Mesendoderm (in vitro differentiated cells): ENCODE results near the gene SYP.

Experiments
- DNase-seq: peaks from one replicate; pipeline ENCODE4 v3.0.0; 2013
- H2AK5ac ChIP-seq: 2 replicates; pipeline ENCODE4 v1.6.1; 2013; ENCODE audit warnings: low read length, inconsistent platforms
- H2BK120ac ChIP-seq: 2 replicates; pipeline ENCODE4 v1.6.1; 2013; ENCODE audit warnings: low read depth, mild to moderate bottlenecking, low read length, moderate library complexity, mixed read lengths
- H2BK15ac ChIP-seq: replicated peaks from 2 replicates; pipeline ENCODE4 v1.6.1; 2013; ENCODE audit warnings: low read depth, mild to moderate bottlenecking, moderate library complexity
- H2BK5ac ChIP-seq: 2 replicates; pipeline ENCODE4 v1.6.1; 2013; ENCODE audit warnings: low read length, inconsistent platforms
- H3K18ac ChIP-seq: 2 replicates; pipeline ENCODE4 v1.6.1; 2013; ENCODE audit warnings: mild to moderate bottlenecking, low read length, mixed read lengths
- H3K23ac ChIP-seq: one replicate; pipeline ENCODE4 v1.6.1; 2013; ENCODE audit warnings: low read length
- H3K27ac ChIP-seq: 2 replicates; pipeline ENCODE4 v1.5.1; 2013; ENCODE audit warnings: low read depth, mild to moderate bottlenecking, inconsistent platforms, low read length, moderate library complexity
- H3K27me3 ChIP-seq: 2 replicates; pipeline ENCODE4 v1.6.1; 2013; ENCODE audit warnings: low read length, control low read depth, mild to moderate bottlenecking, inconsistent platforms; ENCODE audit not compliant: insufficient read depth, poor library complexity
- H3K36me3 ChIP-seq: 2 replicates; pipeline ENCODE4 v1.6.1; 2013; ENCODE audit warnings: low read length, inconsistent platforms; ENCODE audit not compliant: control insufficient read depth, insufficient read depth
- H3K4ac ChIP-seq: one replicate; pipeline ENCODE4 v1.6.1; 2013; ENCODE audit warnings: low read depth, mild to moderate bottlenecking, low read length, moderate library complexity
- H3K4me1 ChIP-seq: 2 replicates; pipeline ENCODE4 v1.6.1; 2013; ENCODE audit warnings: low read depth, low read length, inconsistent platforms; ENCODE audit not compliant: control insufficient read depth
- H3K4me2 ChIP-seq: 2 replicates; pipeline ENCODE4 v1.6.1; 2013; ENCODE audit warnings: low read length
- H3K4me3 ChIP-seq: 2 replicates; pipeline ENCODE4 v1.5.1; 2013; ENCODE audit warnings: mild to moderate bottlenecking, low read length
- H3K56ac ChIP-seq: one replicate; pipeline ENCODE4 v1.6.1; 2013; ENCODE audit warnings: low read length
- H3K79me1 ChIP-seq: 2 replicates; pipeline ENCODE4 v1.6.1; 2013; ENCODE audit warnings: low read length, inconsistent platforms
- H3K79me2 ChIP-seq: 2 replicates; pipeline ENCODE4 v1.6.1; 2013; ENCODE audit warnings: mild to moderate bottlenecking, low read length; ENCODE audit not compliant: control insufficient read depth, insufficient read depth
- H3K9ac ChIP-seq: 2 replicates; pipeline ENCODE4 v1.6.1; 2013; ENCODE audit warnings: low read length, inconsistent platforms
- H4K5ac ChIP-seq: one replicate; pipeline ENCODE4 v1.6.1; 2013; ENCODE audit warnings: low read length
- H4K8ac ChIP-seq: one replicate; pipeline ENCODE4 v1.6.1; 2013; ENCODE audit warnings: low read depth, mild to moderate bottlenecking, control low read depth, low read length, moderate library complexity
- WGBS: extraction: QIAGEN DNeasy Blood & Tissue Kit; methylation state at CpG from one replicate; pipeline ENCODE4 v1.1.7; 2013; ENCODE audit warnings: low lambda C conversion rate, missing lambda C conversion rate; ENCODE audit not compliant: insufficient coverage; ENCODE audit errors: extremely low coverage; 5-methylcytosine and 5-hydroxymethylcytosine counted together

The SYP gene

DNA sequence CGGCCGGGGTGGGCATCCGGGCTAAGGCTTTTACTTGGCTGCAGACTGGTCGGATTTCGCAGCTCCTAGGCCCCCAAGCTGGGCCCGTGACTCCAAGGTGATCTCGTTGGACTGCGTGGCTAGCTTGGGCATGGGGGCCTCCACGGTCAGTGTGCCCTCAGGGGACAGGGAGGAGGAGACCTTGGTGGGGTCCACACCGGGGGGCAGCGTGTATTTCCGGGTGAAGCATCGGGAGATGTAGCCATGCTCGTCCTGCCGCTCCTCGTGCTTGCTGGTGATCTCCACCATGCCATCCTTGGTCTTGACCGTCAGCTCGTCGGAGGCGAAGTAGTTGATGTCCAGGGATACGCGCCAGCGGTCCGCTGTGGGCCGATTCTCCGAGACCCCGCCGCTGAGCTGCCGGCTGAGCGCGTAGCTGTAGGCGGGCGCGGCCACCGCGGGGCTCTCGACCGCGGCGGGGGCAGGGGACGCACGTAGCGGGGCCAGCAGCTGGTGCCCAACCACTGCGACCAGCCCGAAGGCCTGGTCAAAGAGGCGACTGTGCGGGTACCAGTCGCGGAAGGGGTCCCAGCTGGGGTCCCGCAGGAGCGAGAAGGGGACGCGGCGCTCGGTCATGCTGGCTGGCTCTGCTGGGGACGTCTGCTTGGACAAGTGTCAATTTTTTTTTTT is 34.0 kb upstream of the SYP start:
- Histone ChIP-seq H3K27ac (no peak overlapping the region), H4K8ac (no peak overlapping the region), H3K4me2 (no peak overlapping the region), H3K79me2 (no peaks in the 10 kb centered on the region), H3K4ac (no peak overlapping the region), H2AK5ac (no peak overlapping the region), H4K5ac (no peak overlapping the region), H2BK120ac (no peak overlapping the region), H3K9ac (no peak overlapping the region), H3K18ac (no peak overlapping the region), H3K4me3 (no peak overlapping the region), H3K4me1 (no peaks in the 10 kb centered on the region), H3K27me3 (no peaks in the 10 kb centered on the region), H2BK15ac (no peak overlapping the region), H3K36me3 (no peaks in the 10 kb centered on the region), H3K79me1 (no peaks in the 10 kb centered on the region), H3K56ac (no peak overlapping the region), H3K23ac (no peak overlapping the region), H2BK5ac (no peak overlapping the region)
- DNase-seq: no peak
- no CpG with 5 or more reads among the region's 56 CpGs for WGBS

DNA sequence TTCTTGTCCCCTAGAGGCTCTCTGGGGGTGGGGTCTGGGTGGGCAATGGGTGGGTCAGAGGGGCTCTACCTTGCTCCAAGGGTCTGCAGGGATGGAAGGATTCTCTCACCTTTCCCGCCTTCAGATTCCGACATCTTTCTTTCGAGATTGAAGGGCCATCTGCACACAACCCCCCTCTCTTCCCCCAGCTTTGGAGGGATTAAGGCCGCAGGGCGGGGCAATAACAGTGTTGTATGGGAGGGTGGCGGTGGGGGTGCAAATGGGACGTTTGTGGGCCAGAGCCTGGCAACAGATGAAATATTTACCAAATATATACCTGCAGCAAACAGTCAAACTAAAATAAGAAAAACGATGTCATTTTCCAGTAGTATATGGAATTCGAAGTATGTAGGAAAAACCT is 33.2 kb upstream of the SYP start, which contains the start of gene CACNA1F:
TSS of gene CACNA1F (minus strand) at position 165 of the 400 bp plus-strand sequence. CDS start at position 134, 31 bp downstream.
- no CpG with 5 or more reads among the region's 9 CpGs for WGBS
- Histone ChIP-seq H3K36me3 (no peaks in the 10 kb centered on the region), H2AK5ac (no peak within 1 kb of the TSS), H3K27ac (no peak within 1 kb of the TSS), H2BK5ac (no peak within 1 kb of the TSS), H4K5ac (no peak within 1 kb of the TSS), H3K79me1 (no peaks in the 10 kb centered on the region), H3K18ac (no peak within 1 kb of the TSS), H3K4me1 (no peaks in the 10 kb centered on the region), H3K27me3 (no peaks in the 10 kb centered on the region), H2BK15ac (no peak within 1 kb of the TSS), H3K23ac (no peak within 1 kb of the TSS), H3K4me2 (no peak within 1 kb of the TSS), H3K56ac (no peak within 1 kb of the TSS), H3K79me2 (no peaks in the 10 kb centered on the region), H3K4me3 (no peak within 1 kb of the TSS), H3K4ac (no peak within 1 kb of the TSS), H4K8ac (no peak within 1 kb of the TSS), H2BK120ac (no peak within 1 kb of the TSS), H3K9ac (no peak within 1 kb of the TSS)
- DNase-seq: no peak

DNA sequence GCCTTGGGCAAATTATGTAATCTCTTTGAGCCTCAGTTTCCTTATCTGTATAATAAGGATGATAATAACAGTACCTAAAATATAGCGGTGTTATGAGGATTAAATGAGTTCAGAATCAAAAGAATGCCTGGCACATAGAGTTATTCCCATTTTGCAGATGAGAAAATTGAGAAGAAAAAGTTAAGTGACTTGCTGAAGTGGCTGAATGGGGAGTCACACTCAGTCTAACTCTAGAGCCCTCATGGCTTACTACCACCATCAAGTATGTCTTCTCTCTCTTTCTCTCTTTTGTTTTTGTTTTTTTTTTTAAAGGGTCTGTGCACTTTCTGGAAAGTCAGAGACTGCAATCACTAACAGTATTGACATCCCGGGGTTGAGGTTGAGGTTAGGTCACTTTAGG is 32.5 kb upstream of the SYP start:
- Histone ChIP-seq H3K56ac (no peak overlapping the region), H4K5ac (no peak overlapping the region), H3K36me3 (no peaks in the 10 kb centered on the region), H3K18ac (no peak overlapping the region), H3K79me1 (no peaks in the 10 kb centered on the region), H2BK5ac (no peak overlapping the region), H4K8ac (no peak overlapping the region), H3K27ac (no peak overlapping the region), H3K23ac (no peak overlapping the region), H3K27me3 (no peaks in the 10 kb centered on the region), H3K4ac (no peak overlapping the region), H2BK15ac (no peak overlapping the region), H3K4me1 (no peaks in the 10 kb centered on the region), H2BK120ac (no peak overlapping the region), H3K4me2 (no peak overlapping the region), H2AK5ac (no peak overlapping the region), H3K9ac (no peak overlapping the region), H3K4me3 (no peak overlapping the region), H3K79me2 (no peaks in the 10 kb centered on the region)
- no CpG with 5 or more reads among the region's 2 CpGs for whole genome bisulfite sequencing
- no peak for DNase-seq

DNA sequence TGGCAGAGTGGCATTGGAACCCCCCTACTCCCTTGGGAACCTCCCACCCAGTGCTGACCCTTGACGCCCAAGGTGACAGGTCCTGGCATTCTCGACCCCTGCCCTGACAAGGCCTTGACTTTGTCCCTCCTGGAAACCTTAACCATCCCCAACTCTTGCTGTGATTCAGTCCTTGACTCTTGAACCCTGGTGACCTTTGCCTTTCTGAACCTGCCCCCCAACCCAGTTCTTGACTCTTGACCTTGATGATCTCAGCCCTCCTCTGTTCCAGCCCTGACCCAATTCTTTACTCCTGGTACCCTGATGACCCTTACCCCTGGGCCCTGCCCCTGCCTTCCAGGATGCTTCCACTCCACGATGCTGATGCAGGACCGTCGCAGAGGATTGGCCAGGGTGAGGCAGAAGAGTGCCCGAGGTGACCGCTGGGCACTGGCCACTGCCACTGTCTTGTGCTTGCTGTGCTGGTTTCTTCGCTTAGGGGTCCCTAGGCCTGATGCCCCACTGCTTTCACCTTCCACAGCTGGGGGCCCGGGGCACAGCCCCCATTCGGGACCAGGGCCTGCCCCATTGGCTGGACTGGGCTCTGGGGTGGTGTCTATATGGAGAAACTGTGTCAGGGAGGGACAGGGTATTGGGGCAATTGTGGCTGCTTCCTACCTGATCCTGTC is 31.5 kb upstream of the SYP start:
- Histone ChIP-seq H3K23ac (no peak overlapping the region), H3K4me2 (no peak overlapping the region)
- WGBS: no CpG with 5 or more reads among the region's 10 CpGs

DNA sequence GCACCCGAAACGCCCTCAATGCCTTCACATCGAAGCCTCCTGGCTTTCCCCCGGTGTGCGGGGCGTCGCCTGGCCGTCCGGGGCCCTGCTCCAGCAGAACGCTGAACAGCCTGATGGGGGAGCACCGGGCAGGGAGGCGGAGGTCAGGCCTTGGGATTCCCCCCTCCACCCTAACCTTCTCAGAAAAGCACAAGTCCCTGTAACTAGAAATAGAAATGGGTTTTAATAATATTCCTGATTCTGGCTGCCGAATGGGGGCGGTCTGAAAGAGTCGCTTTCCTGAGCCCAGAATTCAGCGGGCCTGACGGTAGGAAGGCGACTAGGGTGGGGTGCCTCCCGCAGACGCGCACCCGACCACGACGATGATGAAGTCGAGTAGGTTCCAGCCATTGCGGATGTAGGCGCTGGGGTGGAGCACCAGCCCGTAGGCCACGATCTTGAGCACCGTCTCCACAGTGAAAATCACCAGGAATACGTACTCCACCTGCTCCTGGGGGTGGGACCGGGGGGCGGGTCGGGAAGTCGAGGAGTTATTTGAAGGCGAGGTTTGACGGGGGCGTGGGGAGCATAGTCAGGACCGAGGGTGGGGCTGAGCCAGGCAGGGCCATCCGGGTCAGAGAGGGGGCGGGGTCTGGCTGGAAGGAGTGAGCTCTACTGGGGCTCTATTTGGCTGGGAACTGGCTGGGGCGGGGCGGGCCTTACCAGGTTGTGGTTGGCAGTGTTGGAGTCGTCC is 30.7 kb upstream of the SYP start:
- Histone ChIP-seq H2AK5ac (no peak overlapping the region), H4K5ac (no peak overlapping the region), H2BK5ac (no peak overlapping the region), H3K18ac (no peak overlapping the region), H3K27me3 (no peaks in the 10 kb centered on the region), H3K36me3 (no peaks in the 10 kb centered on the region), H3K79me2 (no peaks in the 10 kb centered on the region), H3K23ac (no peak overlapping the region), H2BK120ac (no peak overlapping the region), H3K4me1 (no peaks in the 10 kb centered on the region), H3K4ac (no peak overlapping the region), H3K27ac (no peak overlapping the region), H3K79me1 (no peaks in the 10 kb centered on the region), H3K56ac (peak overlapping the region; percentile 74), H2BK15ac (no peak overlapping the region), H3K4me2 (peak overlapping the region; percentile 32), H3K4me3 (peak overlapping the region; percentile 9), H3K9ac (peak overlapping the region; percentile 58), H4K8ac (no peak overlapping the region)
- peak; percentile 81 for DNase-seq
- WGBS: no CpG with 5 or more reads among the region's 44 CpGs

More for the DNA sequence above, 31.5 kb upstream of the SYP start:
- H3K4me1 ChIP-seq: no peaks in the 10 kb centered on the region
- DNase-seq: no peak
- no peak overlapping the region for H4K5ac ChIP-seq
- H3K36me3 ChIP-seq: no peaks in the 10 kb centered on the region
- H2BK5ac ChIP-seq: no peak overlapping the region
- no peak overlapping the region for H3K4ac ChIP-seq
- no peak overlapping the region for H3K27ac ChIP-seq
- H3K18ac ChIP-seq: no peak overlapping the region
- H3K79me1 ChIP-seq: no peaks in the 10 kb centered on the region
- H2BK120ac ChIP-seq: no peak overlapping the region
- no peaks in the 10 kb centered on the region for H3K79me2 ChIP-seq
- no peak overlapping the region for H3K4me3 ChIP-seq
- no peak overlapping the region for H2AK5ac ChIP-seq
- H3K27me3 ChIP-seq: no peaks in the 10 kb centered on the region
- no peak overlapping the region for H4K8ac ChIP-seq
- H3K56ac ChIP-seq: peak overlapping the region; percentile 25
- H2BK15ac ChIP-seq: no peak overlapping the region
- no peak overlapping the region for H3K9ac ChIP-seq
